SK-N-SH (cell line): ENCODE data around the gene LCE1D. TPM values are rescaled to one million over a fixed set of nuclear protein-coding genes. Genes with fewer than 3 reads are reported as not detected.

Source experiments
- CTCF ChIA-PET: fragments of 300-600, 350-600 bp; formaldehyde crosslinking; extraction: SDS; loops from one replicate; lab custom pipeline; 2021; lab: Yijun Ruan, JAX
- POLR2A ChIA-PET: fragments of 350-600 bp; sonication (Branson Sonifier 250); formaldehyde crosslinking; extraction: SDS; loops from one replicate; lab custom pipeline; 2020; ENCODE audit warnings: antibody characterized with exemption, inconsistent platforms; lab: Yijun Ruan, JAX
- DNase-seq: peaks from one replicate; pipeline ENCODE4 v3.0.0; 2012
- H2AFZ ChIP-seq: fragments of 200-600 bp; sonication (generic); 2 replicates; pipeline ENCODE4 v1.8.1; 2016; ENCODE audit warnings: antibody characterized with exemption, mild to moderate bottlenecking, low read depth
- H3F3A ChIP-seq: fragments of 200-600 bp; sonication (generic); replicated peaks from 2 replicates; pipeline ENCODE3; 2016; ENCODE audit warnings: antibody characterized with exemption, mild to moderate bottlenecking; ENCODE audit not compliant: insufficient read depth
- H3K27ac ChIP-seq, 2 experiments: fragments of 200-500 bp in 1 of 2; fragments of 200-600 bp in 1 of 2; sonication (Bioruptor generic) in 1 of 2; sonication (generic), shearing (Covaris generic) in 1 of 2; 2 replicates each; pipeline versions ENCODE4 v1.5.1 to v1.6.1; 2014 to 2016; ENCODE audit warnings: low read depth in 2 of 2, inconsistent platforms in 1 of 2, low read length in 1 of 2, mild to moderate bottlenecking in 1 of 2, mixed read lengths in 1 of 2
- H3K27me3 ChIP-seq: fragments of 200-600 bp; sonication (generic), shearing (Covaris generic); 2 replicates; pipeline ENCODE4 v1.6.1; 2016; ENCODE audit warnings: mixed run types; ENCODE audit not compliant: insufficient read depth
- H3K36me3 ChIP-seq, 2 experiments: fragments of 200-500 bp in 1 of 2; fragments of 200-600 bp in 1 of 2; sonication (Bioruptor generic) in 1 of 2; sonication (generic) in 1 of 2; replicated peaks in 1 of 2; 2 replicates each; pipeline versions ENCODE3 to v1.5.1; 2014 to 2016; ENCODE audit warnings: low read length in 1 of 2, mild to moderate bottlenecking in 1 of 2; ENCODE audit not compliant: insufficient read depth in 2 of 2, control insufficient read depth in 1 of 2
- H3K4me1 ChIP-seq, 2 experiments: fragments of 200-500 bp in 1 of 2; fragments of 200-600 bp in 1 of 2; sonication (Bioruptor generic) in 1 of 2; sonication (generic), shearing (Covaris generic) in 1 of 2; 2 replicates each; pipeline versions ENCODE4 v1.5.1 to v1.6.1; 2014 to 2016; ENCODE audit warnings: low read depth in 1 of 2, low read length in 1 of 2, mixed run types in 1 of 2; ENCODE audit not compliant: insufficient read depth in 2 of 2, control insufficient read depth in 1 of 2
- H3K4me2 ChIP-seq: fragments of 200-600 bp; sonication (generic), shearing (Covaris generic); 2 replicates; pipeline ENCODE4 v1.6.1; 2017; ENCODE audit warnings: mixed run types
- H3K4me3 ChIP-seq, 2 experiments: fragments of 200-500 bp in 1 of 2; fragments of 200-600 bp in 1 of 2; sonication (Bioruptor generic) in 1 of 2; sonication (generic), shearing (Covaris generic) in 1 of 2; 2 replicates each; pipeline versions ENCODE4 v1.5.1 to v1.8.1; 2014 to 2016; ENCODE audit warnings: low read depth in 2 of 2, inconsistent platforms in 1 of 2, low read length in 1 of 2, mild to moderate bottlenecking in 1 of 2, mixed read lengths in 1 of 2, moderate library complexity in 1 of 2
- H3K79me2 ChIP-seq: fragments of 200-600 bp; sonication (generic); 2 replicates; pipeline ENCODE4 v1.8.1; 2017; ENCODE audit warnings: mild to moderate bottlenecking; ENCODE audit not compliant: insufficient read depth
- H3K9ac ChIP-seq: fragments of 200-600 bp; sonication (generic); 2 replicates; pipeline ENCODE4 v1.6.1; 2017; ENCODE audit warnings: mixed run types
- H3K9me2 ChIP-seq: fragments of 200-600 bp; sonication (generic); 2 replicates; pipeline ENCODE4 v1.6.1; 2017; ENCODE audit warnings: mixed run types
- H3K9me3 ChIP-seq: fragments of 200-600 bp; sonication (generic); 2 replicates; pipeline ENCODE4 v1.6.1; 2017; ENCODE audit warnings: mixed run types, mild to moderate bottlenecking, moderate library complexity
- H4K20me1 ChIP-seq: fragments of 200-600 bp; sonication (generic); 2 replicates; pipeline ENCODE4 v1.6.1; 2017; ENCODE audit warnings: mild to moderate bottlenecking, mixed run types; ENCODE audit not compliant: insufficient read depth
- CHD2 ChIP-seq: fragments of 150-350 bp; IDR thresholded peaks from 2 replicates; pipeline ENCODE4 v1.6.1; 2018; ENCODE audit warnings: low read length; ENCODE audit not compliant: partially characterized antibody
- ELF1 ChIP-seq: IDR thresholded peaks from 2 replicates; pipeline ENCODE4 v1.4.0; 2012
- EP300 ChIP-seq, 2 experiments: IDR thresholded peaks; 2 replicates each; pipeline versions ENCODE4 v1.4.0 to v1.6.1; 2012; ENCODE audit warnings: borderline replicate concordance in 1 of 2, low read depth in 1 of 2, low read length in 1 of 2
- FOXJ3 ChIP-seq: sonication (generic); formaldehyde crosslinking; IDR thresholded peaks from 2 replicates; pipeline ENCODE4 v1.5.1; 2020; ENCODE audit warnings: mild to moderate bottlenecking, missing genetic modification reagents
- GABPA ChIP-seq: IDR thresholded peaks from 2 replicates; pipeline ENCODE4 v1.4.0; 2012; ENCODE audit warnings: low read depth, mild to moderate bottlenecking
- GATA2 ChIP-seq: sonication (generic); formaldehyde crosslinking; IDR thresholded peaks from 2 replicates; pipeline ENCODE4 v1.5.0; 2020; ENCODE audit warnings: mild to moderate bottlenecking, missing genetic modification reagents
- IRF3 ChIP-seq: fragments of 150-350 bp; IDR thresholded peaks from 2 replicates; pipeline ENCODE4 v1.6.1; 2016; ENCODE audit warnings: mild to moderate bottlenecking, low read depth, low read length
- MEF2A ChIP-seq: IDR thresholded peaks from 2 replicates; pipeline ENCODE4 v1.4.0; 2012; ENCODE audit warnings: low read depth, borderline replicate concordance
- RAD21 ChIP-seq: IDR thresholded peaks from 2 replicates; pipeline ENCODE4 v1.6.1; 2012; ENCODE audit warnings: mild to moderate bottlenecking, low read length
- REST ChIP-seq: IDR thresholded peaks from 2 replicates; pipeline ENCODE4 v1.6.1; 2012; ENCODE audit warnings: mild to moderate bottlenecking, low read depth, low read length, moderate library complexity
- RXRA ChIP-seq: IDR thresholded peaks from 2 replicates; pipeline ENCODE4 v1.4.0; 2012; ENCODE audit warnings: low read depth, mild to moderate bottlenecking, borderline replicate concordance
- SIN3A ChIP-seq: IDR thresholded peaks from 2 replicates; pipeline ENCODE4 v1.6.1; 2012; ENCODE audit warnings: low read depth, mild to moderate bottlenecking, low read length, moderate library complexity, borderline replicate concordance
- SMC3 ChIP-seq: IDR thresholded peaks from 2 replicates; pipeline ENCODE4 v1.6.1; 2012; ENCODE audit warnings: low read depth, low read length, improper control_type of control experiment
- TAF1 ChIP-seq: IDR thresholded peaks from 2 replicates; pipeline ENCODE4 v1.6.1; 2012; ENCODE audit warnings: low read depth, mild to moderate bottlenecking, low read length, moderate library complexity, borderline replicate concordance
- TCF12 ChIP-seq: IDR thresholded peaks from 2 replicates; pipeline ENCODE4 v1.4.0; 2012
- TEAD4 ChIP-seq: IDR thresholded peaks from 2 replicates; pipeline ENCODE4 v1.4.0; 2012; ENCODE audit warnings: mild to moderate bottlenecking, borderline replicate concordance; ENCODE audit not compliant: insufficient read depth
- YY1 ChIP-seq: IDR thresholded peaks from 2 replicates; pipeline ENCODE4 v1.4.0; 2012; ENCODE audit warnings: low read depth, mild to moderate bottlenecking
- WGBS: methylation state at CpG from one replicate; pipeline ENCODE4 v1.1.6; 2017; ENCODE audit warnings: low lambda C conversion rate; 5-methylcytosine and 5-hydroxymethylcytosine counted together
- polyA plus RNA-seq, 3 experiments: library from polyadenylated mRNA; depleted of rRNA; stranded (reverse); fragments of >200 nt; gene quantifications; 2 replicates each; pipeline ENCODE4 v1.2.3, GENCODE V29; 2012
- TF ChIP-seq, protein P1 (sequence below): IDR thresholded peaks from 2 replicates; pipeline ENCODE4 v1.4.0; 2012; ENCODE audit warnings: low read depth, borderline replicate concordance

Gene LCE1D
- polyA plus RNA-seq, 1 of the 3 experiments (the other 2 are of a cell fraction) = not detected

- Histone ChIP-seq H3F3A (no peaks in the 10 kb centered on the region), H3K9me3 (no peaks in the 10 kb centered on the region), H3K79me2 (no peaks in the 10 kb centered on the region), H3K36me3 (no peaks in the 10 kb centered on the region), H3K4me1 (no peaks in the 10 kb centered on the region), H2AFZ (no peak overlapping the region), H3K9me2 (no peaks in the 10 kb centered on the region), H3K4me3 (no peak overlapping the region), H4K20me1 (no peaks in the 10 kb centered on the region), H3K27me3 (no peaks in the 10 kb centered on the region), H3K27ac (no peak overlapping the region), H3K4me2 (no peak overlapping the region), H3K9ac (no peak overlapping the region)
- DNase-seq = no peak
- WGBS = 4% methylated on average over 4 of the region's 4 CpGs
- TF ChIP-seq GABPA (no peak), RXRA (no peak), REST (no peak), TAF1 (no peak), MEF2A (no peak), IRF3 (no peak), YY1 (no peak), GATA2 (CRISPR knock-in tag) (no peak), EP300 (IDR thresholded peaks at IDR 0.05; ENCODE audit: borderline replicate concordance in 1 of 2, low read depth in 1 of 2, low read length in 1 of 2) (no peak), CHD2 (no peak), TCF12 (no peak), TEAD4 (no peak), RAD21 (no peak), SIN3A (no peak), FOXJ3 (CRISPR knock-in tag) (no peak), SMC3 (no peak), ELF1 (no peak)
- TF ChIP-seq, protein P1, sequence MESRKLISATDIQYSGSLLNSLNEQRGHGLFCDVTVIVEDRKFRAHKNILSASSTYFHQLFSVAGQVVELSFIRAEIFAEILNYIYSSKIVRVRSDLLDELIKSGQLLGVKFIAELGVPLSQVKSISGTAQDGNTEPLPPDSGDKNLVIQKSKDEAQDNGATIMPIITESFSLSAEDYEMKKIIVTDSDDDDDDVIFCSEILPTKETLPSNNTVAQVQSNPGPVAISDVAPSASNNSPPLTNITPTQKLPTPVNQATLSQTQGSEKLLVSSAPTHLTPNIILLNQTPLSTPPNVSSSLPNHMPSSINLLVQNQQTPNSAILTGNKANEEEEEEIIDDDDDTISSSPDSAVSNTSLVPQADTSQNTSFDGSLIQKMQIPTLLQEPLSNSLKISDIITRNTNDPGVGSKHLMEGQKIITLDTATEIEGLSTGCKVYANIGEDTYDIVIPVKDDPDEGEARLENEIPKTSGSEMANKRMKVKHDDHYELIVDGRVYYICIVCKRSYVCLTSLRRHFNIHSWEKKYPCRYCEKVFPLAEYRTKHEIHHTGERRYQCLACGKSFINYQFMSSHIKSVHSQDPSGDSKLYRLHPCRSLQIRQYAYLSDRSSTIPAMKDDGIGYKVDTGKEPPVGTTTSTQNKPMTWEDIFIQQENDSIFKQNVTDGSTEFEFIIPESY = no peak
- ChIA-PET CTCF (no interaction called here), POLR2A (no interaction called here)
Measured at GRCh38 chr1:152795686-152796085, 835 bp upstream of the LCE1D start.
